WTC11 (cell line): ENCODE results near the gene GAGE1.
"Not testable (repeated sequence)": the region's sequence is repeated elsewhere in the genome, so short reads cannot be mapped to it uniquely, and the experiment has no call there.

ENCODE experiments used
- ATF3 ChIP-seq: sonication (generic); formaldehyde crosslinking; conservative IDR thresholded peaks from 2 replicates; pipeline ENCODE4 v1.8.1; 2022; ENCODE audit warnings: mild to moderate bottlenecking, missing genetic modification reagents
- CTCF ChIP-seq: fragments of 200-600 bp; IDR thresholded peaks from 2 replicates; pipeline ENCODE4 v1.8.0; 2022; ENCODE audit warnings: antibody characterized with exemption
- ELF4 ChIP-seq: sonication (generic); formaldehyde crosslinking; IDR thresholded peaks from 2 replicates; pipeline ENCODE4 v1.8.1; 2022; ENCODE audit warnings: low read depth, mild to moderate bottlenecking, moderate library complexity, missing genetic modification reagents
- ESRRA ChIP-seq: sonication (generic); formaldehyde crosslinking; IDR thresholded peaks from 2 replicates; pipeline ENCODE4 v1.8.1; 2022; ENCODE audit warnings: mild to moderate bottlenecking, missing genetic modification reagents, borderline replicate concordance
- ZNF232 ChIP-seq: sonication (generic); formaldehyde crosslinking; IDR thresholded peaks from 2 replicates; pipeline ENCODE4 v1.8.0; 2022; ENCODE audit warnings: mild to moderate bottlenecking, missing genetic modification reagents
- ZNF396 ChIP-seq: fragments of 250-450 bp; sonication (Bioruptor Pico); IDR thresholded peaks from 2 replicates; pipeline ENCODE4 v1.8.0; 2021; ENCODE audit warnings: mild to moderate bottlenecking, moderate library complexity, borderline replicate concordance
- TF ChIP-seq, protein P1 (sequence below): sonication (generic); formaldehyde crosslinking; IDR thresholded peaks from 2 replicates; pipeline ENCODE4 v1.8.1; 2022; ENCODE audit warnings: mild to moderate bottlenecking, moderate library complexity, missing genetic modification reagents

GRCh38 chrX:49560542-49560941 is 38.3 kb upstream of the GAGE1 start, which contains the start of gene GAGE12F:
- not testable (repeated sequence) for TF ChIP-seq ELF4 (CRISPR knock-in tag); ZNF232; CTCF; ESRRA (CRISPR knock-in tag); ZNF396 (CRISPR knock-in tag); ATF3
- TF ChIP-seq, protein P1, sequence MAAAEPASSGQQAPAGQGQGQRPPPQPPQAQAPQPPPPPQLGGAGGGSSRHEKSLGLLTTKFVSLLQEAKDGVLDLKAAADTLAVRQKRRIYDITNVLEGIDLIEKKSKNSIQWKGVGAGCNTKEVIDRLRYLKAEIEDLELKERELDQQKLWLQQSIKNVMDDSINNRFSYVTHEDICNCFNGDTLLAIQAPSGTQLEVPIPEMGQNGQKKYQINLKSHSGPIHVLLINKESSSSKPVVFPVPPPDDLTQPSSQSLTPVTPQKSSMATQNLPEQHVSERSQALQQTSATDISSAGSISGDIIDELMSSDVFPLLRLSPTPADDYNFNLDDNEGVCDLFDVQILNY (CRISPR knock-in tag) = not testable (repeated sequence)
